ENCODE measurements around the gene LGALS1.
A peak's percentile ranks its signal among the peaks of the same experiment; 100 is the strongest.

LGALS1 gene

GRCh38 chr22:37639070-37639760, 36.2 kb upstream of the LGALS1 start, which contains the start of gene SH3BP1:
Gene SH3BP1 (plus strand): TSS chr22:37639669. CDS start chr22:37639788, 119 bp downstream.
- H3K9me3 ChIP-seq (ENCODE audit: insufficient read depth, low read length, severe bottlenecking), result no peaks in the 10 kb centered on the region
- peak within 1 kb of the TSS; percentile 67 for H3K27ac ChIP-seq (ENCODE audit: low read length)
- H3K9ac ChIP-seq (ENCODE audit: low read depth, low read length), result peak within 1 kb of the TSS; percentile 60
- peaks cover 3% of the 10 kb centered on the region for H3K27me3 ChIP-seq (ENCODE audit: insufficient read depth, low read length, poor library complexity)
- peak within 1 kb of the TSS; percentile 55 for H2AFZ ChIP-seq (ENCODE audit: low read depth, low read length)
- ATAC-seq (ENCODE audit: insufficient read depth, low read depth) (peak; percentile 54), DNase-seq (peak; percentile 68)
- TF ChIP-seq CTCF (IDR thresholded peaks at IDR 0.05; ENCODE audit: borderline replicate concordance, extremely low read depth, low read length, poor library complexity, severe bottlenecking), result no peak
- no peaks in the 10 kb centered on the region for H3K79me2 ChIP-seq (ENCODE audit: insufficient read depth, low read length)
- H3K36me3 ChIP-seq (ENCODE audit: insufficient read depth, low read length), result peaks cover 3% of the 10 kb centered on the region; the same call in 1 of the 2 replicates
- H4K20me1 ChIP-seq (ENCODE audit: insufficient read depth, low read length), result no peaks in the 10 kb centered on the region; the same call in 1 of the 2 replicates
- peak within 1 kb of the TSS; percentile 98 for H3K4me2 ChIP-seq (ENCODE audit: insufficient read depth, low read length)
- H3K4me1 ChIP-seq (ENCODE audit: insufficient read depth, low read length), result peaks cover 54% of the 10 kb centered on the region
- peak within 1 kb of the TSS; percentile 23 to 72; a peak in 3 of 4 replicates for H3K4me3 ChIP-seq (ENCODE audit: low read depth in 1 of 2, low read length in 2 of 2)

GRCh38 chr22:37639771-37640590, 35.5 kb upstream of the LGALS1 start:
- H3K4me3 ChIP-seq (ENCODE audit: low read depth in 1 of 2, low read length in 2 of 2), result peak overlapping the region; percentile 23 to 72; a peak in 3 of 4 replicates
- H3K27ac ChIP-seq (ENCODE audit: low read length), result peak overlapping the region; percentile 67
- peaks cover 3% of the 10 kb centered on the region for H3K27me3 ChIP-seq (ENCODE audit: insufficient read depth, low read length, poor library complexity)
- ATAC-seq (ENCODE audit: insufficient read depth, low read depth) (peak; percentile 1; the same call in 1 of the 3 replicates), DNase-seq (peak; percentile 33)
- peak overlapping the region; percentile 55 for H2AFZ ChIP-seq (ENCODE audit: low read depth, low read length)
- H3K79me2 ChIP-seq (ENCODE audit: insufficient read depth, low read length), result no peaks in the 10 kb centered on the region
- peak overlapping the region; percentile 60 for H3K9ac ChIP-seq (ENCODE audit: low read depth, low read length)
- peaks cover 54% of the 10 kb centered on the region for H3K4me1 ChIP-seq (ENCODE audit: insufficient read depth, low read length)
- H3K4me2 ChIP-seq (ENCODE audit: insufficient read depth, low read length), result peak overlapping the region; percentile 98
- H3K9me3 ChIP-seq (ENCODE audit: insufficient read depth, low read length, severe bottlenecking), result no peaks in the 10 kb centered on the region
- no peak for TF ChIP-seq EZH2 (IDR thresholded peaks at IDR 0.05; ENCODE audit: borderline replicate concordance, low read depth, low read length, severe bottlenecking)
- peaks cover 3% of the 10 kb centered on the region; the same call in 1 of the 2 replicates for H3K36me3 ChIP-seq (ENCODE audit: insufficient read depth, low read length)
- H4K20me1 ChIP-seq (ENCODE audit: insufficient read depth, low read length), result no peaks in the 10 kb centered on the region; the same call in 1 of the 2 replicates

- Histone ChIP-seq H3K79me2 (ENCODE audit: insufficient read depth, low read length) (no peaks in the 10 kb centered on the region), H3K4me2 (ENCODE audit: insufficient read depth, low read length) (peak overlapping the region; percentile 98), H3K9me3 (ENCODE audit: insufficient read depth, low read length, severe bottlenecking) (no peaks in the 10 kb centered on the region), H2AFZ (ENCODE audit: low read depth, low read length) (no peak overlapping the region), H3K4me3 (ENCODE audit: low read depth in 1 of 2, low read length in 2 of 2) (peak overlapping the region in 1 of 2 experiments; percentile 72; a peak in 2 of 4 replicates), H4K20me1 (ENCODE audit: insufficient read depth, low read length) (no peaks in the 10 kb centered on the region), H3K36me3 (ENCODE audit: insufficient read depth, low read length) (peaks cover 3% of the 10 kb centered on the region; the same call in 1 of the 2 replicates), H3K4me1 (ENCODE audit: insufficient read depth, low read length) (peaks cover 52% of the 10 kb centered on the region), H3K27me3 (ENCODE audit: insufficient read depth, low read length, poor library complexity) (peaks cover 3% of the 10 kb centered on the region), H3K27ac (ENCODE audit: low read length) (peak overlapping the region; percentile 67; the same call in 1 of the 2 replicates), H3K9ac (ENCODE audit: low read depth, low read length) (peak overlapping the region; percentile 60)
- TF ChIP-seq EZH2 (IDR thresholded peaks at IDR 0.05; ENCODE audit: borderline replicate concordance, low read depth, low read length, severe bottlenecking) (no peak), CTCF (IDR thresholded peaks at IDR 0.05; ENCODE audit: borderline replicate concordance, extremely low read depth, low read length, poor library complexity, severe bottlenecking) (no peak)
- ATAC-seq (ENCODE audit: insufficient read depth, low read depth), result no peak
- no peak for DNase-seq
Measured at GRCh38 chr22:37640591-37641560, 34.6 kb upstream of the LGALS1 start.
